NOMO-1 (cell line): ENCODE measurements around the gene CABCOCO1.
A peak's percentile ranks its signal among the peaks of the same experiment; 100 is the strongest.
"Not testable (repeated sequence)": the region's sequence is repeated elsewhere in the genome, so short reads cannot be mapped to it uniquely, and the experiment has no call there.

Experiments used
- DNase-seq, 2 experiments: peaks; one replicate each; lab custom pipeline; 2025; ENCODE audit not compliant: unreplicated experiment in 2 of 2; lab: John Stamatoyannopoulos, UW

The CABCOCO1 gene

GRCh38 chr10:61705022-61705613, 42.4 kb downstream of the CABCOCO1 start:
- no peak for DNase-seq

- DNase-seq, result no peak
These were observed 46.1 kb downstream of the CABCOCO1 start for GRCh38 chr10:61708846-61709245.

- not testable (repeated sequence) for DNase-seq
These were observed 49.4 kb downstream of the CABCOCO1 start for GRCh38 chr10:61712105-61712504.

- DNase-seq, result not testable (repeated sequence)
These were observed 56.7 kb downstream of the CABCOCO1 start for GRCh38 chr10:61719475-61719874.

- DNase-seq, result no peak
These were observed 57.2 kb downstream of the CABCOCO1 start for GRCh38 chr10:61719906-61720305.

GRCh38 chr10:61721431-61721830, 58.7 kb downstream of the CABCOCO1 start:
- no peak for DNase-seq

GRCh38 chr10:61725221-61725620, 62.5 kb downstream of the CABCOCO1 start:
- not testable (repeated sequence) for DNase-seq

- DNase-seq, result no peak
These were observed 66.9 kb downstream of the CABCOCO1 start for GRCh38 chr10:61729596-61729995.

GRCh38 chr10:61730671-61731070, 67.9 kb downstream of the CABCOCO1 start:
- no peak for DNase-seq

GRCh38 chr10:61731638-61732037, 68.9 kb downstream of the CABCOCO1 start:
- DNase-seq, result no peak

- no peak for DNase-seq
These were observed 70.0 kb downstream of the CABCOCO1 start for GRCh38 chr10:61732629-61733278.

GRCh38 chr10:61733358-61733940, 70.7 kb downstream of the CABCOCO1 start:
- peak in 1 of 2 experiments; percentile 27 for DNase-seq

GRCh38 chr10:61735882-61736281, 73.2 kb downstream of the CABCOCO1 start:
- DNase-seq, result no peak

- not testable (repeated sequence) for DNase-seq
These were observed 74.7 kb downstream of the CABCOCO1 start for GRCh38 chr10:61737455-61737854.

- no peak for DNase-seq
These were observed 80.1 kb downstream of the CABCOCO1 start for GRCh38 chr10:61742812-61743211.

GRCh38 chr10:61744469-61744868, 81.7 kb downstream of the CABCOCO1 start:
- no peak for DNase-seq

- DNase-seq, result no peak
These were observed 83.6 kb downstream of the CABCOCO1 start for GRCh38 chr10:61746377-61746776.

GRCh38 chr10:61747307-61747706, 84.6 kb downstream of the CABCOCO1 start:
- no peak for DNase-seq

GRCh38 chr10:61749291-61749690, 86.6 kb downstream of the CABCOCO1 start:
- DNase-seq, result no peak

- DNase-seq, result peak; percentile 65 to 66
These were observed 88.3 kb downstream of the CABCOCO1 start for GRCh38 chr10:61750943-61751471.

- DNase-seq, result no peak
These were observed 88.9 kb downstream of the CABCOCO1 start for GRCh38 chr10:61751599-61751998.
